Ecto neural progenitor cell (in vitro differentiated cells): ENCODE results near the gene LMAN2L.

Experiments used
- DNase-seq: peaks from one replicate; pipeline ENCODE4 v3.0.0-alpha.2; 2018; ENCODE audit warnings: low spot score

Gene LMAN2L

GRCh38 chr2:96739633-96740428, at the start of gene LMAN2L:
TSS of gene LMAN2L (minus strand) at chr2:96740064. CDS start at chr2:96740040, 24 bp downstream.
- peak; percentile 97 for DNase-seq

- no peak for DNase-seq
Measured at GRCh38 chr2:96789245-96789617, 49.4 kb upstream of the LMAN2L start.

- DNase-seq: no peak
Measured at GRCh38 chr2:96788442-96789244, 48.8 kb upstream of the LMAN2L start.

GRCh38 chr2:96787411-96787810, 47.5 kb upstream of the LMAN2L start:
- DNase-seq: no peak

- DNase-seq: no peak
Measured at GRCh38 chr2:96783388-96783787, 43.5 kb upstream of the LMAN2L start.

- DNase-seq: no peak
Measured at GRCh38 chr2:96775160-96775559, 35.3 kb upstream of the LMAN2L start.

GRCh38 chr2:96773922-96774321, 34.1 kb upstream of the LMAN2L start:
- DNase-seq: no peak

GRCh38 chr2:96772903-96773671, 33.2 kb upstream of the LMAN2L start:
- no peak for DNase-seq

- DNase-seq: no peak
Measured at GRCh38 chr2:96771796-96772618, 32.1 kb upstream of the LMAN2L start.

GRCh38 chr2:96770442-96771202, 30.8 kb upstream of the LMAN2L start:
- no peak for DNase-seq

- no peak for DNase-seq
Measured at GRCh38 chr2:96769814-96770213, 29.9 kb upstream of the LMAN2L start.

GRCh38 chr2:96768083-96768561, 28.3 kb upstream of the LMAN2L start:
- DNase-seq: no peak

GRCh38 chr2:96767135-96767871, 27.4 kb upstream of the LMAN2L start:
- DNase-seq: no peak

- DNase-seq: peak; percentile 60
Measured at GRCh38 chr2:96764253-96764637, 24.4 kb upstream of the LMAN2L start.

GRCh38 chr2:96763511-96764252, 23.8 kb upstream of the LMAN2L start:
- DNase-seq: peak; percentile 65

- peak; percentile 66 for DNase-seq
Measured at GRCh38 chr2:96762529-96763311, 22.9 kb upstream of the LMAN2L start.

GRCh38 chr2:96760986-96761832, 21.3 kb upstream of the LMAN2L start:
- no peak for DNase-seq
